Effector memory CD8-positive, alpha-beta T cell (primary cell): Measurements from ENCODE around the gene TRPM4.
"Not testable (repeated sequence)": the region's sequence is repeated elsewhere in the genome, so short reads cannot be mapped to it uniquely, and the experiment has no call there.

Source experiments
- ATAC-seq: fragments of 150-1000 bp; cut with Tn5 transposase; replicated peaks from 2 replicates; pipeline ENCODE4 v1.10.0; 2021; ENCODE audit warnings: mild to moderate bottlenecking, moderate library complexity
- DNase-seq, 3 experiments: peaks; one replicate each; pipeline ENCODE4 v3.0.0; 2021
- H3K27ac Mint-ChIP-seq, 2 donors: one replicate each; pipeline ENCODE4 v1.8.0; 2022; ENCODE audit warnings: mild to moderate bottlenecking in 2 of 2, mixed read lengths in 2 of 2, moderate library complexity in 2 of 2
- H3K27me3 Mint-ChIP-seq, 2 donors: one replicate each; pipeline ENCODE4 v1.8.0; 2022; ENCODE audit warnings: mixed read lengths in 2 of 2
- H3K36me3 Mint-ChIP-seq: one replicate; pipeline ENCODE4 v1.8.0; 2022; ENCODE audit warnings: mild to moderate bottlenecking, moderate library complexity, mixed read lengths; ENCODE audit not compliant: insufficient read depth
- H3K4me1 Mint-ChIP-seq, 2 donors: one replicate each; pipeline ENCODE4 v1.8.0; 2022; ENCODE audit warnings: low read depth in 2 of 2, mixed read lengths in 2 of 2
- H3K4me3 Mint-ChIP-seq, 2 donors: one replicate each; pipeline ENCODE4 v1.8.0; 2022; ENCODE audit warnings: mild to moderate bottlenecking in 2 of 2, mixed read lengths in 2 of 2, moderate library complexity in 2 of 2
- H3K9me3 Mint-ChIP-seq, 2 donors: one replicate each; pipeline ENCODE4 v1.8.0; 2022; ENCODE audit warnings: mixed read lengths in 2 of 2

TRPM4 gene

GRCh38 chr19:49165865-49166301 is 8.3 kb downstream of the TRPM4 start:
- Mint-ChIP-seq H3K9me3 (no peaks in the 10 kb centered on the region), H3K27ac (no peak overlapping the region), H3K36me3 (no peaks in the 10 kb centered on the region), H3K27me3 (peaks cover 23 to 53% of the 10 kb centered on the region in 2 donors), H3K4me1 (no peaks in the 10 kb centered on the region), H3K4me3 (no peak overlapping the region)
- ATAC-seq, result no peak
- no peak for DNase-seq

GRCh38 chr19:49167857-49168409 is 10.3 kb downstream of the TRPM4 start:
- Mint-ChIP-seq H3K4me1 (no peaks in the 10 kb centered on the region), H3K9me3 (no peaks in the 10 kb centered on the region), H3K27ac (no peak overlapping the region), H3K36me3 (no peaks in the 10 kb centered on the region), H3K27me3 (peaks cover 19 to 40% of the 10 kb centered on the region in 2 donors), H3K4me3 (no peak overlapping the region)
- ATAC-seq (no peak), DNase-seq (no peak)

- H3K9me3 Mint-ChIP-seq, result no peaks in the 10 kb centered on the region
Observed at GRCh38 chr19:49168421-49168820, 10.8 kb downstream of the TRPM4 start.

GRCh38 chr19:49173198-49173597 is 15.6 kb downstream of the TRPM4 start:
- Mint-ChIP-seq H3K27ac (no peak overlapping the region), H3K27me3 (peaks cover 7 to 9% of the 10 kb centered on the region in 2 donors), H3K36me3 (no peaks in the 10 kb centered on the region), H3K9me3 (no peaks in the 10 kb centered on the region), H3K4me3 (no peak overlapping the region), H3K4me1 (no peaks in the 10 kb centered on the region)
- ATAC-seq, result no peak
- DNase-seq, result no peak

More at GRCh38 chr19:49168421-49168820, 10.8 kb downstream of the TRPM4 start:
- no peak for ATAC-seq
- DNase-seq, result no peak
- Mint-ChIP-seq H3K4me1 (no peaks in the 10 kb centered on the region), H3K27ac (no peak overlapping the region), H3K36me3 (no peaks in the 10 kb centered on the region), H3K4me3 (no peak overlapping the region), H3K27me3 (peaks cover 19 to 40% of the 10 kb centered on the region in 2 donors)

GRCh38 chr19:49180659-49181058 is 23.1 kb downstream of the TRPM4 start:
- Mint-ChIP-seq H3K27ac (no peak overlapping the region), H3K27me3 (peaks cover 11% of the 10 kb centered on the region in 2 donors), H3K4me1 (no peaks in the 10 kb centered on the region), H3K36me3 (no peaks in the 10 kb centered on the region), H3K4me3 (no peak overlapping the region), H3K9me3 (peaks cover 0 to 4% of the 10 kb centered on the region in 2 donors)
- ATAC-seq (no peak), DNase-seq (no peak)

GRCh38 chr19:49182010-49182847 is 24.6 kb downstream of the TRPM4 start:
- peaks cover 11 to 16% of the 10 kb centered on the region in 2 donors for H3K27me3 Mint-ChIP-seq
- ATAC-seq, H3K4me1 Mint-ChIP-seq, DNase-seq, H3K4me3 Mint-ChIP-seq, H3K27ac Mint-ChIP-seq, H3K9me3 Mint-ChIP-seq, H3K36me3 Mint-ChIP-seq: not testable (repeated sequence)

- ATAC-seq (no peak), DNase-seq (no peak)
- no peak overlapping the region for H3K4me3 Mint-ChIP-seq
- peaks cover 0 to 4% of the 10 kb centered on the region in 2 donors for H3K9me3 Mint-ChIP-seq
- no peaks in the 10 kb centered on the region for H3K4me1 Mint-ChIP-seq
- peaks cover 10 to 20% of the 10 kb centered on the region in 2 donors for H3K27me3 Mint-ChIP-seq
- no peak overlapping the region for H3K27ac Mint-ChIP-seq
- H3K36me3 Mint-ChIP-seq, result no peaks in the 10 kb centered on the region
Observed at GRCh38 chr19:49182848-49183375, 25.3 kb downstream of the TRPM4 start.

- Mint-ChIP-seq H3K27ac (no peak overlapping the region), H3K36me3 (no peaks in the 10 kb centered on the region), H3K4me1 (peaks cover 5 to 7% of the 10 kb centered on the region in 2 donors), H3K27me3 (peaks cover 12 to 14% of the 10 kb centered on the region in 2 donors), H3K9me3 (peaks cover 0 to 4% of the 10 kb centered on the region in 2 donors), H3K4me3 (no peak overlapping the region)
- DNase-seq, result no peak
- no peak for ATAC-seq
Observed at GRCh38 chr19:49186108-49186507, 28.5 kb downstream of the TRPM4 start.

GRCh38 chr19:49188626-49189200 is 31.1 kb downstream of the TRPM4 start:
- ATAC-seq (no peak), DNase-seq (no peak)
- no peak overlapping the region for H3K27ac Mint-ChIP-seq
- peaks cover 5 to 7% of the 10 kb centered on the region in 2 donors for H3K4me1 Mint-ChIP-seq
- H3K27me3 Mint-ChIP-seq, result peaks cover 12 to 14% of the 10 kb centered on the region in 2 donors
- H3K9me3 Mint-ChIP-seq, result peaks cover 0 to 4% of the 10 kb centered on the region in 2 donors
- no peaks in the 10 kb centered on the region for H3K36me3 Mint-ChIP-seq
- H3K4me3 Mint-ChIP-seq, result no peak overlapping the region

GRCh38 chr19:49189259-49189658 is 31.7 kb downstream of the TRPM4 start:
- ATAC-seq, result no peak

GRCh38 chr19:49190781-49191180 is 33.2 kb downstream of the TRPM4 start:
- no peak overlapping the region for H3K4me3 Mint-ChIP-seq
- no peak overlapping the region for H3K27ac Mint-ChIP-seq
- no peaks in the 10 kb centered on the region for H3K36me3 Mint-ChIP-seq
- no peak for DNase-seq
- no peak for ATAC-seq
- H3K27me3 Mint-ChIP-seq, result peaks cover 10 to 12% of the 10 kb centered on the region in 2 donors
- peaks cover 5 to 7% of the 10 kb centered on the region in 2 donors for H3K4me1 Mint-ChIP-seq
- H3K9me3 Mint-ChIP-seq, result no peaks in the 10 kb centered on the region

More at GRCh38 chr19:49189259-49189658, 31.7 kb downstream of the TRPM4 start:
- no peak overlapping the region for H3K27ac Mint-ChIP-seq
- H3K4me3 Mint-ChIP-seq, result no peak overlapping the region
- peaks cover 10 to 12% of the 10 kb centered on the region in 2 donors for H3K27me3 Mint-ChIP-seq
- peaks cover 5 to 7% of the 10 kb centered on the region in 2 donors for H3K4me1 Mint-ChIP-seq
- DNase-seq, result no peak
- no peaks in the 10 kb centered on the region for H3K9me3 Mint-ChIP-seq
- no peaks in the 10 kb centered on the region for H3K36me3 Mint-ChIP-seq

GRCh38 chr19:49193822-49194394 is 36.3 kb downstream of the TRPM4 start:
- Mint-ChIP-seq H3K27ac (no peak overlapping the region), H3K27me3 (peaks cover 0 to 9% of the 10 kb centered on the region in 2 donors), H3K4me1 (peaks cover 2 to 7% of the 10 kb centered on the region in 2 donors), H3K36me3 (no peaks in the 10 kb centered on the region), H3K9me3 (no peaks in the 10 kb centered on the region), H3K4me3 (no peak overlapping the region)
- ATAC-seq (no peak), DNase-seq (no peak)

GRCh38 chr19:49194408-49194807 is 36.8 kb downstream of the TRPM4 start:
- ATAC-seq, result no peak
- no peak overlapping the region for H3K27ac Mint-ChIP-seq

More at GRCh38 chr19:49194408-49194807, 36.8 kb downstream of the TRPM4 start:
- Mint-ChIP-seq H3K9me3 (no peaks in the 10 kb centered on the region), H3K4me3 (no peak overlapping the region), H3K36me3 (no peaks in the 10 kb centered on the region), H3K27me3 (peaks cover 0 to 9% of the 10 kb centered on the region in 2 donors), H3K4me1 (peaks cover 2 to 6% of the 10 kb centered on the region in 2 donors)
- no peak for DNase-seq
